WERI-Rb-1 (cell line): ENCODE results near the gene RASGRF2.

ENCODE experiments used
- DNase-seq: peaks from one replicate; pipeline ENCODE4 v3.0.0-alpha.2; 2020
- H3K27ac ChIP-seq: fragments of 250-450 bp; sonication (Bioruptor Pico); 2 replicates; pipeline ENCODE4 v1.5.1; 2020; ENCODE audit warnings: mild to moderate bottlenecking, moderate library complexity
- H3K27me3 ChIP-seq: fragments of 250-450 bp; sonication (Bioruptor Pico); 2 replicates; pipeline ENCODE4 v1.5.1; 2021; ENCODE audit warnings: mild to moderate bottlenecking, low read depth, moderate library complexity; ENCODE audit not compliant: insufficient read depth, severe bottlenecking
- H3K36me3 ChIP-seq: fragments of 250-450 bp; sonication (Bioruptor Pico); 2 replicates; pipeline ENCODE4 v1.5.1; 2020; ENCODE audit warnings: mild to moderate bottlenecking, moderate library complexity
- H3K4me3 ChIP-seq: 2 replicates; pipeline ENCODE4 v1.5.1; 2011; ENCODE audit warnings: low read depth, mild to moderate bottlenecking, control low read depth, low read length
- H3K9me3 ChIP-seq: fragments of 250-450 bp; sonication (Bioruptor Pico); 2 replicates; pipeline ENCODE4 v1.5.1; 2021; ENCODE audit warnings: mild to moderate bottlenecking, moderate library complexity; ENCODE audit not compliant: severe bottlenecking
- CTCF ChIP-seq: IDR thresholded peaks from 2 replicates; pipeline ENCODE4 v1.5.1; 2011; ENCODE audit warnings: low read depth, mild to moderate bottlenecking, control low read depth, inconsistent platforms, low read length

Gene RASGRF2

GRCh38 chr5:81219389-81219788 lies 259.2 kb downstream of the RASGRF2 start:
- Histone ChIP-seq H3K36me3 (no peaks in the 10 kb centered on the region; the same call in none of the 2 replicates), H3K9me3 (no peaks in the 10 kb centered on the region), H3K27ac (no peak overlapping the region), H3K27me3 (no peaks in the 10 kb centered on the region), H3K4me3 (no peak overlapping the region)
- DNase-seq, result no peak
- no peak for TF ChIP-seq CTCF

- H3K9me3 ChIP-seq, result no peaks in the 10 kb centered on the region
- peaks cover 3% of the 10 kb centered on the region for H3K36me3 ChIP-seq
- H3K4me3 ChIP-seq, result no peak overlapping the region
- no peak for DNase-seq
- H3K27me3 ChIP-seq, result no peaks in the 10 kb centered on the region
- no peak for TF ChIP-seq CTCF
- H3K27ac ChIP-seq, result no peak overlapping the region
Measured at GRCh38 chr5:81222285-81222684, 262.1 kb downstream of the RASGRF2 start.

GRCh38 chr5:81225463-81225862 lies 265.3 kb downstream of the RASGRF2 start:
- no peak for DNase-seq
- H3K9me3 ChIP-seq, result no peaks in the 10 kb centered on the region

GRCh38 chr5:81226286-81226685 lies 266.1 kb downstream of the RASGRF2 start:
- H3K36me3 ChIP-seq, result peaks cover 3% of the 10 kb centered on the region
- no peak overlapping the region for H3K4me3 ChIP-seq
- no peak for DNase-seq
- no peak overlapping the region for H3K27ac ChIP-seq
- TF ChIP-seq CTCF, result no peak
- no peaks in the 10 kb centered on the region for H3K9me3 ChIP-seq
- no peaks in the 10 kb centered on the region for H3K27me3 ChIP-seq

More at GRCh38 chr5:81225463-81225862, 265.3 kb downstream of the RASGRF2 start:
- Histone ChIP-seq H3K36me3 (peaks cover 3% of the 10 kb centered on the region), H3K4me3 (no peak overlapping the region), H3K27ac (no peak overlapping the region), H3K27me3 (no peaks in the 10 kb centered on the region)
- no peak for TF ChIP-seq CTCF

- no peak for TF ChIP-seq CTCF
- Histone ChIP-seq H3K36me3 (peaks cover 3% of the 10 kb centered on the region), H3K27me3 (no peaks in the 10 kb centered on the region), H3K4me3 (no peak overlapping the region), H3K9me3 (no peaks in the 10 kb centered on the region), H3K27ac (no peak overlapping the region)
- DNase-seq, result no peak
Measured at GRCh38 chr5:81226949-81227348, 266.8 kb downstream of the RASGRF2 start.

- Histone ChIP-seq H3K4me3 (no peak overlapping the region), H3K27me3 (no peaks in the 10 kb centered on the region), H3K36me3 (peaks cover 3% of the 10 kb centered on the region; the same call in 1 of the 2 replicates), H3K9me3 (no peaks in the 10 kb centered on the region), H3K27ac (no peak overlapping the region)
- TF ChIP-seq CTCF, result no peak
- DNase-seq, result no peak
Measured at GRCh38 chr5:81228084-81228483, 267.9 kb downstream of the RASGRF2 start.
